Epithelial cell of esophagus (primary cell): ENCODE results near the gene AMIGO3.

Experiments
- DNase-seq: peaks from one replicate; pipeline ENCODE4 v3.0.0; 2010; ENCODE audit warnings: low read depth
- H3K4me3 ChIP-seq: 2 replicates; pipeline ENCODE4 v1.5.1; 2011; ENCODE audit warnings: mild to moderate bottlenecking, low read length, control low read depth
- TF ChIP-seq, protein P1 (sequence below): IDR thresholded peaks from 2 replicates; pipeline ENCODE4 v1.5.1; 2011; ENCODE audit warnings: low read depth, mild to moderate bottlenecking, low read length, control low read depth, inconsistent platforms; ENCODE audit not compliant: insufficient read depth; ENCODE audit errors: missing control alignments

Gene AMIGO3, protein sequence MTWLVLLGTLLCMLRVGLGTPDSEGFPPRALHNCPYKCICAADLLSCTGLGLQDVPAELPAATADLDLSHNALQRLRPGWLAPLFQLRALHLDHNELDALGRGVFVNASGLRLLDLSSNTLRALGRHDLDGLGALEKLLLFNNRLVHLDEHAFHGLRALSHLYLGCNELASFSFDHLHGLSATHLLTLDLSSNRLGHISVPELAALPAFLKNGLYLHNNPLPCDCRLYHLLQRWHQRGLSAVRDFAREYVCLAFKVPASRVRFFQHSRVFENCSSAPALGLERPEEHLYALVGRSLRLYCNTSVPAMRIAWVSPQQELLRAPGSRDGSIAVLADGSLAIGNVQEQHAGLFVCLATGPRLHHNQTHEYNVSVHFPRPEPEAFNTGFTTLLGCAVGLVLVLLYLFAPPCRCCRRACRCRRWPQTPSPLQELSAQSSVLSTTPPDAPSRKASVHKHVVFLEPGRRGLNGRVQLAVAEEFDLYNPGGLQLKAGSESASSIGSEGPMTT

DNA sequence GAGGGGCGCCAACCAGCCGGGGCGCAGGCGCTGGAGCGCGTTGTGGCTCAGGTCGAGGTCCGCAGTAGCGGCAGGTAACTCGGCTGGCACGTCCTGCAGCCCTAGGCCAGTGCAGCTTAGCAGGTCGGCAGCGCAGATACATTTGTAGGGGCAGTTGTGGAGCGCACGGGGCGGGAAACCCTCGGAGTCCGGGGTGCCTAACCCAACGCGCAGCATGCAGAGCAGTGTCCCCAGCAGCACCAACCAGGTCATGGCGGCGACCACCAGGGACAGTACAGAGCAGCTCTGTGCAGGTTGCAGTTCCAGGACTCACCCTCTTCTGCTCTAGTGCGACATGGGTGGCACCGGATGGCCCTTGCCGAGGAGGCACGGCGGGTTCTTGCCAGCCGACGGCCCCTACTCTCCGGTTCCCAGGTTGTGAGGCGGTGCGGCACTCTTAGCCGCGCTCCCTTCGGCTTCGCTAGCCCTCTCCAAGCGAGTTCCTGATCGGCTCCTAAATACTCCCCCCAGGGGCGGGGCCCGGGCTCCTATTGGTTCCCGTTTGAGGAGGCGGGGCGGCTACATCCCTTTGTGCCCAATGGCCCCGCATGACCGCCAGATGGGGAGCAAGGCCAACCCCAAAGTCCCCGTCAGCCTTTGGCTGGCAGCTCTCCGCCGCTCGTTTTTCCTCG, at the start of gene AMIGO3:
TSS of gene AMIGO3 (minus strand) at position 471 of the 671 bp plus-strand sequence. CDS start at position 252, 219 bp downstream.
- TF ChIP-seq, protein P1, sequence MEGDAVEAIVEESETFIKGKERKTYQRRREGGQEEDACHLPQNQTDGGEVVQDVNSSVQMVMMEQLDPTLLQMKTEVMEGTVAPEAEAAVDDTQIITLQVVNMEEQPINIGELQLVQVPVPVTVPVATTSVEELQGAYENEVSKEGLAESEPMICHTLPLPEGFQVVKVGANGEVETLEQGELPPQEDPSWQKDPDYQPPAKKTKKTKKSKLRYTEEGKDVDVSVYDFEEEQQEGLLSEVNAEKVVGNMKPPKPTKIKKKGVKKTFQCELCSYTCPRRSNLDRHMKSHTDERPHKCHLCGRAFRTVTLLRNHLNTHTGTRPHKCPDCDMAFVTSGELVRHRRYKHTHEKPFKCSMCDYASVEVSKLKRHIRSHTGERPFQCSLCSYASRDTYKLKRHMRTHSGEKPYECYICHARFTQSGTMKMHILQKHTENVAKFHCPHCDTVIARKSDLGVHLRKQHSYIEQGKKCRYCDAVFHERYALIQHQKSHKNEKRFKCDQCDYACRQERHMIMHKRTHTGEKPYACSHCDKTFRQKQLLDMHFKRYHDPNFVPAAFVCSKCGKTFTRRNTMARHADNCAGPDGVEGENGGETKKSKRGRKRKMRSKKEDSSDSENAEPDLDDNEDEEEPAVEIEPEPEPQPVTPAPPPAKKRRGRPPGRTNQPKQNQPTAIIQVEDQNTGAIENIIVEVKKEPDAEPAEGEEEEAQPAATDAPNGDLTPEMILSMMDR, result peak; percentile 14
- H3K4me3 ChIP-seq, result peak within 1 kb of the TSS; percentile 46
- peak; percentile 96 for DNase-seq

DNA sequence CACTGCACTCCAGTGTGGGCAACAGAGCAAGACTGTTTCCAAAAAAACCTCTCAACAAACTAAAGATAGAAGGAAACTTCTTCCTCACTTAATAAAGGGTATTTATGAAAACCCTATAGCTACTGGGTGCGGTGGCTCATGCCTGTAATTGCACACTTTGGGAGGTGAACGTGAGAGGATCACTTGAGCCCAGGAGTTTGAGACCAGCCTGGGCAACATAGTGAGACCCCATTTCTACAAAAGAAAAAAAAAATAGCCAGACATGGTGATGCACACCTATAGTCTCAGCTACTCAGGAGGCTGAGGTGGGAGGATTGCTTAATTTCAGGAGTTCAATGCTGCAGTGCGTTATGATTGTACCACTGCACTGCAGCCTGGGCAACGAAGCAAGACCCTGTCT, 44.5 kb upstream of the AMIGO3 start:
- no peak for DNase-seq
- TF ChIP-seq, protein P1, result no peak
- H3K4me3 ChIP-seq, result no peak overlapping the region

DNA sequence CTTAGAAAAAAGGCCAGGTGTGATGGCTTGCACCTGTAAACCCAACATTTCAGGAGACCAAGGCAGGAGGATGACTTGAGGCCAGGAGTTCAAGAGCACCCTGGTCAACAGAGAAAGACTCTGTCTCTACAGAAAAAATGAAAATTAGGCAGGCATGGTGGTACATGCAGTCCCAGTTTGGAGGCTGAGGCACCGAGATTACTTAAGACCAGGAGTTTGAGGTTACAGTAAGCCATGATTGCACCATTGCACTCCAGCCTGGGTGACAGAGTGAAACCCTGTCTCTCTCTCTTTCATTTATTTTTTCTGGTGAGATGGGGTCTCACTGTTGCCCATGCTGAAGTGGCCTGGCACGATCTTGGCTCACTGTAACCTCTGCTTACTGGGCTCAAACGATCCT, 42.2 kb upstream of the AMIGO3 start:
- no peak for DNase-seq
- no peak overlapping the region for H3K4me3 ChIP-seq
- TF ChIP-seq, protein P1, result no peak

DNA sequence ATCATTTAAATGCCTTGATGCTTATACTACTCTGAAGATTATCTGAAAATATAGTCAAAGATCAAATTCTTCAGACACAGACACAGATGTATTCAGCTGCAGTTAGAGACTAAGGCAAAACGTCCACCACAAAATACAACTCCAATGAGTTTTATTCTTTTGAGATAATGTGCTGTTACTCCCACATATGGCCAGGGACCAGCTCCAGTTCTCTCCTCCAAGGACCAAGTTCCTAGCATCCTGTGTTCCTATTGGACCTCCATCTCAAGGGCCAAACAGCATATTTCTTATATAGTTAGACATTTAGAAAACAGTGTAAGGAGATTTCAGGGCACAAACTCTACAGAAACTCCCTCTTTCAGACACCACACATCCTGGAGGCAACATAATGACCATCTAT, 39.7 kb upstream of the AMIGO3 start:
- H3K4me3 ChIP-seq, result no peak overlapping the region
- no peak for DNase-seq
- TF ChIP-seq, protein P1, result no peak

DNA sequence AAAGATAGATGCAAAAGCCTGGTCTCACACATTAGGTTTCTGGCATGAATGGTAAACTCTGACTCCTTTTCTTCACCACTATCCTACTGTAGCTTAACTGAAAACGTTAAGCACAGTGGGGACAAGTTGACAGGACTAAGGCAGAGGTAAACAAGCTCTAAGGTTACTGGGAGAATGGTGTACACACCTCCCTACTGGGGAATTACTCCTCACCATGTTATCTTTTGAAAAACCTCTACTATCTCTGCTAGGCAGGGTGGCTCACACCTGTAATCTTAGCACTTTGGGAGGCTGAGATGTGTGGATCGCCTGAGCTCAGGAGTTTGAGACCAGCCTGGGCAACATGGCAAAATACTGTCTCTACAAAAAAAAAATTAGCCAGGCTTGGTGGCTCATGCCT, 37.7 kb upstream of the AMIGO3 start:
- TF ChIP-seq, protein P1, result no peak

DNA sequence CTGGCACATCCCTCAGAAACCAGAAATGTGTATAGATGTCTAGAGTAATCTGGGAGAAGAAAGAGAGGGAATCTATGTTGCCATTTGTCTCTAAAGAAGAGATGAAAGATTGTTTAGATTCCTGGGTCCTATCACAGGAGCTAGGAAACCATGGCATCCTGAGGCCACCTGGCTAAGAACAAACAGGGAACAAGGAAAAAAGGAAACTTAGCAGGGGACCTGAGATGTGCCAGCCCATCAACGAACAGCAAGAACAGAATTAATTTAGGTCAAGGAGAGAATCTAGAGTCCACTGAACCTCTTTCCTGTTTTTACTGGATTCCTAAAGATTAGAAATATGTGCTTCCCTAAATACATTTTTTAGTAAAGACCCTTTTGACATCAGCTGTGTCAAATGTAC, 36.6 kb upstream of the AMIGO3 start:
- no peak for DNase-seq
- H3K4me3 ChIP-seq, result no peak overlapping the region
- TF ChIP-seq, protein P1, result no peak

More for the DNA sequence above, 37.7 kb upstream of the AMIGO3 start:
- no peak overlapping the region for H3K4me3 ChIP-seq
- DNase-seq, result no peak
